Activated CD8-positive, alpha-beta T cell treated with anti-CD3 and anti-CD28 coated beads, Interleukin-2, amount 10 ng/mL, durations not matched to agents 7 days and 5 days (primary cell): ENCODE results near the gene UROC1. TPM values are rescaled to one million over a fixed set of nuclear protein-coding genes. Genes with fewer than 3 reads are reported as not detected.

Experiments used
- ATAC-seq: fragments of 150-1000 bp; cut with Tn5 transposase; one replicate; pipeline ENCODE4 v1.10.0; 2021; ENCODE audit warnings: moderate library complexity
- CTCF ChIA-PET: fragments of 350-600 bp; sonication (Branson Sonifier 250); formaldehyde crosslinking; loops from one replicate; lab custom pipeline; 2021; ENCODE audit warnings: antibody characterized with exemption; lab: Charles Lee
- POLR2A ChIA-PET: fragments of 350-600 bp; sonication (Branson Sonifier 250); formaldehyde crosslinking; loops from one replicate; lab custom pipeline; 2021; ENCODE audit warnings: antibody characterized with exemption; lab: Charles Lee
- DNase-seq: peaks from one replicate; pipeline ENCODE4 v3.0.0-alpha.2; 2020
- H3K27ac Mint-ChIP-seq: one replicate; pipeline ENCODE4 v1.8.0; 2021; ENCODE audit warnings: mild to moderate bottlenecking, mixed read lengths
- H3K27me3 Mint-ChIP-seq: one replicate; pipeline ENCODE4 v1.8.0; 2021; ENCODE audit warnings: low read depth, mixed read lengths
- H3K36me3 Mint-ChIP-seq: one replicate; pipeline ENCODE4 v1.8.0; 2021; ENCODE audit warnings: low read depth, mixed read lengths
- H3K4me1 Mint-ChIP-seq: one replicate; pipeline ENCODE4 v1.8.0; 2021; ENCODE audit warnings: low read depth, mixed read lengths
- H3K4me3 Mint-ChIP-seq: one replicate; pipeline ENCODE4 v1.8.0; 2021; ENCODE audit warnings: mild to moderate bottlenecking, mixed read lengths
- H3K9me3 Mint-ChIP-seq: one replicate; pipeline ENCODE4 v1.8.0; 2022; ENCODE audit warnings: mixed read lengths; ENCODE audit not compliant: insufficient read depth
- total RNA-seq, 2 experiments: library from RNA; stranded (reverse); gene quantifications; one replicate each; pipeline ENCODE4 v1.2.3, GENCODE V29; 2021

The UROC1 gene
- total RNA-seq, 2 experiments from 2014 or later: 0.13 TPM; not detected in 1

DNA sequence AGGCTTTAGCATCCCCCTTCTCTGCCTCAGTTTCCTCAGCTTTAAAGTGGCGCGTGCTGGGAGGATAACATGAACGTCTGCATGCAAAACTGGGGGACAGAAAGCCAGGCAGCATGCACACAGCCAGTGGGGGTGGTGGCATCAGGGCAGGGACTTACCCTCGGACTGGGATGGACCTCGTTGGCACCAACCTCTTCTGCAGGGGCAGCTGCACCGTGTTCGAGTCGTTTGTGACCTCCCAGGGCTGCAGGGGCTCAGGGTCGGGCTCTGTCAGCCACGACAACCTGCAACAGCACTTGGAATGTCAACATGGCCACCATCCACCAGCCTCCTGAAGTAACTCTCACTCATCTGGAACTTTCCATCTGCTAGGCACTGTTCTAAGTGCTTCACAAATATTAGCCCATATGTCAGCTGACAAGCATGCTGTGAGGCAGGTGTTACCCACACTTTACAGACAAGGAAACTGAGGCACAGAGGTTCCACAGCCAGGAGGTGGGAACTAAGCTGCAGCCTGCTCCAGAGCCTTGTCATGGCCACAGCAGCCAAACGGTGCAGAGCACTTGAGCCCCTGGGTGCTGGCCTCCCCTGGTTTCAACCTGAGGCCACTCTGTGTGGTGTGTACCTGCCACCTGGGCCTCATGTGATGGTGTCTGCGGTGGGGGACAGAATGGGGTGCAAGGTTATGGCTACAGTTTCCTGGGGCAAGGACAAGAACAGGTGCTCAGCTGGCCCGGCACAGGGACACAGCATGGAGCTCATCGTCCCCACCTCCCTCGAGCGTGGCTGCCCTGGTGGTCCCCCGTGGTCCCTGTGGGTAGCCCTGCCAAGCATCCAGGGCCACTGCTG lies 34.5 kb upstream of the UROC1 start:
- DNase-seq: no peak
- CTCF ChIA-PET: no interaction called here
- POLR2A ChIA-PET: no interaction called here

DNA sequence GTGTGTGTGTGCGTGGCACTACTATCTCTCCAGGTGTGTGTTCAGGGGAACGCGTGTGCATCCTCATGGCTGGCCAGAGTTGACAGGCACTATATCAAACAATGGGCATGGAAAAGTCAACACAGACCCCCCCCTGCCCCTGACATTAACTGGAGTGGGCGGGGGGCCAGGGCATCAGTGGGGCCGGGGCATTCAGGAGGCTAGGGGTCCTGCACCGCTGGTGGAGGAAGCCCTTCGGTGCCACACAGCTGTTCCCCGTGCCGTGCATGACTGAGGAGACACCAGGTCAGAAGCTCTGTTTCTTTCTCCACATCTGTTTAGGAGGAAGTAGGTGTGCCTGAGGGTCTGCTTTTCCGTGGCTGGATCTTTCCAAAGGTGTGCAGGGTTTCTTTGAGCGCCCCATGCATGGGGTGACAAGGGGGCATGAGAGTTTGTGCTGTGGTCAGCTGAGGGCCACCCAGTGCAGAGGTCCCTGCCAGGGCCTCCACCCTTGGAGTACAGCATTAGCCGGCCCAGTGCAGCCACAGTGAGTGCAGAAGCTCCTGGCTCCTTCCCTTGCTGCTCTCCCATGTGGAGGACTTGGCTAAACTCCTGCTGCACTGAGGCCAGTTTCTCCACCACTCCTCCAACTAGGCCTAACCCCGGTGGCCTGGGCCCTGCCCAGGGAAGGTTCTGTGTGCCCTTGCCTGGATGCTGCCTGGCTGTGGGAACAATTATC lies 33.7 kb upstream of the UROC1 start:
- H3K27me3 Mint-ChIP-seq: peaks cover 3% of the 10 kb centered on the region
- ATAC-seq: no peak
- H3K4me1 Mint-ChIP-seq: no peaks in the 10 kb centered on the region

More for the DNA sequence above, 34.5 kb upstream of the UROC1 start:
- H3K4me1 Mint-ChIP-seq: no peaks in the 10 kb centered on the region
- no peak for ATAC-seq
- peaks cover 3% of the 10 kb centered on the region for H3K27me3 Mint-ChIP-seq
- no peaks in the 10 kb centered on the region for H3K9me3 Mint-ChIP-seq
- H3K4me3 Mint-ChIP-seq: no peak overlapping the region
- no peak overlapping the region for H3K27ac Mint-ChIP-seq
- H3K36me3 Mint-ChIP-seq: no peaks in the 10 kb centered on the region

DNA sequence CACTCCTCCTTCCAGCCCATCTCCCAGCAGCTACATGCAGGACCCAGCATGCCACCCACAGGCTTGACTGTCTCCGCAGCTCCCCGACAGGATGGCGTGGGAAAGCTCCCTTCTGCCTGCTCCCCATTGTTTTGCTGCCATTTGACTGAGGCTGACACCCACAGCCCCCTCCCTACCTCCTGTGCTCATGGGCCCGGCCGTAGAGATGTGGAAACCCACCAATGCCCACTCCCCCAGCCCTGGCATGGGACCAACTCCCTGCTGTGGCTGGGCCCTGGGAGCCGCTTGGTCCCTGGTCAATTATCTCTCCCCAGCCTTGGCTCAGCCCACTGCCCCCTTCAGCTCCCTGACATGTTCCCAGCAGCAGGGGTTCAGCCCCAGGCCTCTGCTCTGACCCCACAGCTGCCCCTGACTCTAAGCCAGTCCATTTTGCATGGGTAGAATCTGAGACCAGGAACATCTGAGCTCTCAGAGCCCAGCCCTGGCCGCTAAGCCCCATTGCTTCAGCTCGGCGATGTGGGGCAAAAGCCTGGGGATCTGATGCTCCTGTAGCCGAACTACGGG lies 33.0 kb upstream of the UROC1 start:
- no peak overlapping the region for H3K27ac Mint-ChIP-seq
- no peaks in the 10 kb centered on the region for H3K4me1 Mint-ChIP-seq
- CTCF ChIA-PET: no interaction called here
- no peaks in the 10 kb centered on the region for H3K9me3 Mint-ChIP-seq
- no peak overlapping the region for H3K4me3 Mint-ChIP-seq
- H3K36me3 Mint-ChIP-seq: no peaks in the 10 kb centered on the region
- H3K27me3 Mint-ChIP-seq: peaks cover 3% of the 10 kb centered on the region
- POLR2A ChIA-PET: no interaction called here
- DNase-seq (no peak), ATAC-seq (no peak)

More for the DNA sequence above, 33.7 kb upstream of the UROC1 start:
- POLR2A ChIA-PET: no interaction called here
- H3K9me3 Mint-ChIP-seq: no peaks in the 10 kb centered on the region
- no peaks in the 10 kb centered on the region for H3K36me3 Mint-ChIP-seq
- DNase-seq: peak; percentile 13
- no peak overlapping the region for H3K27ac Mint-ChIP-seq
- CTCF ChIA-PET: no interaction called here
- no peak overlapping the region for H3K4me3 Mint-ChIP-seq

DNA sequence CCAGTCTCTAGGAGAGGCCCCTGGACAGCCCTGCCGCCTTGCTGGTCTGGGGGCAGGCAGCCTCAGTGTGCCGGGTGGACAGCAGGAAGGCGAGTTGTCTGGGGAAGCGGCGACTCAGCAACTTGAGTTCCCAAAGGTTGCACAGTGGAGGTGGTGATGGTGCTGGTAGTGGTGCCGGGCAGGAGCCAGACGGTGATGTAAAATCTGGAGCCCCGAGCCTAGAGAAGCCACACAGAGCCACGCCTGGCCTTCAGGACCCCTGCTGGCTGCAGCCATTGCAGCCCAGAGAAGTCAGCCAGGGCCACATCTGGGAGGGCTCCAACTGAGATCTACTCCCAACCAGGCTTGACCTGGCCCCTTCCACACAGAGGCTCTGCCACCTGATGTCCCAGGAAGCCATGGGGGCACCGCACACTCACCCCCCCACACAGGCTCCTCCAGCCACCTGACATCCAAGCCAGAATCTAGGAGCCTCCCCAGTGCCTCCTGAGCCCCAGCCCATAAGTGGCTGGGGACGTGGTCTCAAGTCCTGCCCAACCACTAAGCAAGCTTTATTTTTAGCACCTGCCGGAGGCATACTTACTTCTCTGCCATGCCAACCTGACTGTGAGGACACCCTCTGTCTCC lies 32.4 kb upstream of the UROC1 start:
- no peaks in the 10 kb centered on the region for H3K9me3 Mint-ChIP-seq
- H3K4me1 Mint-ChIP-seq: no peaks in the 10 kb centered on the region
- peaks cover 3% of the 10 kb centered on the region for H3K27me3 Mint-ChIP-seq
- no peak overlapping the region for H3K27ac Mint-ChIP-seq
- H3K36me3 Mint-ChIP-seq: no peaks in the 10 kb centered on the region
- ATAC-seq (no peak), DNase-seq (no peak)
- no peak overlapping the region for H3K4me3 Mint-ChIP-seq
- ChIA-PET CTCF (interaction anchor here (0.9 kb wide), 1 partner anchor 62 kb away, joined by 3 read pairs; no protein-coding TSS in a partner anchor), POLR2A (no interaction called here)

DNA sequence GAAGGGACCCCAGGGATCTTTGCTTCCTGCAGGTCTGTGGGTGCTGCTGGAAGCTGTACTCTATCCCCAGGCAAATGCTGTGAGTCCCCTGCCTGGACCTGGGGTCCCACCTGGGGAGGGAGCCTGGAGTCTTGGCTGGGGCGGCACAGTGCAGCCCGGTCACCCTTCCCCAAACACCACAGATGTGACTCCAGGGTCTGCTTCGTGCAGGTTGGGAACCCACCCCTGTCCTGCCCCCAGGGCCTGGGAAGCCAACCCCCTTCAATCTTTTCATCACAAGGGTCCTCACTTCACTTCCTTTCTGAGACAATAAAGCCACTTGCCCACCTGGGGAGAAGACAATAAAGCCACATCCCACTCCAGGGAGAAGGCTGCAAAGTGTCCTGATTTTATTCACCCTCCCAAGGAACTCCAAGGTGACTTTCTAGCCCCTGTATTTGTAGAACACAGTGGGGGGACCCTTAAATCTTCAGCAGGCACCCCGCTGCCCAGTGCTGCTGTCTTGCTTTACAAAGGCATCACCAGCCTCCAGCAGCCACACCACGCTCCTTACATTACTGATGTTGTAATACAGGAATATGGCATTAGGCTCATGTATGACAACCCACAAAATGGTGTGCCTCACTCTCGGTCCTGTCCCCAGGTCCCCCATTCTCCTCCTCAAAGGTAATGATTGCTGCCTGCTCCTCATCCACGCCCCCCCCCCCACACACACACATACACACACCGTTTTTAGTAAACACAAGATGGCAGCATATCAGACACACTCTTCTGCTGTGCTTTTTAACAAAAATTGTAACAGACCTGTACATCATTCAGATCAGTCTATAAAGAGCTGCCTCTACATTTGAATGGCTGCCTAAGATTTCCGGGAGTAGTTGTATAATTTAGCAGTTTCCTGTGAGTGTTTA lies 31.2 kb upstream of the UROC1 start:
- H3K4me3 Mint-ChIP-seq: no peak overlapping the region
- DNase-seq (no peak), ATAC-seq (no peak)
- no peak overlapping the region for H3K27ac Mint-ChIP-seq
- no peaks in the 10 kb centered on the region for H3K36me3 Mint-ChIP-seq
- peaks cover 3% of the 10 kb centered on the region for H3K27me3 Mint-ChIP-seq
- H3K4me1 Mint-ChIP-seq: no peaks in the 10 kb centered on the region
- POLR2A ChIA-PET: no interaction called here
- CTCF ChIA-PET: interaction anchor here (0.9 kb wide), 1 partner anchor 64 kb away, joined by 3 read pairs; no protein-coding TSS in a partner anchor
- H3K9me3 Mint-ChIP-seq: no peaks in the 10 kb centered on the region

DNA sequence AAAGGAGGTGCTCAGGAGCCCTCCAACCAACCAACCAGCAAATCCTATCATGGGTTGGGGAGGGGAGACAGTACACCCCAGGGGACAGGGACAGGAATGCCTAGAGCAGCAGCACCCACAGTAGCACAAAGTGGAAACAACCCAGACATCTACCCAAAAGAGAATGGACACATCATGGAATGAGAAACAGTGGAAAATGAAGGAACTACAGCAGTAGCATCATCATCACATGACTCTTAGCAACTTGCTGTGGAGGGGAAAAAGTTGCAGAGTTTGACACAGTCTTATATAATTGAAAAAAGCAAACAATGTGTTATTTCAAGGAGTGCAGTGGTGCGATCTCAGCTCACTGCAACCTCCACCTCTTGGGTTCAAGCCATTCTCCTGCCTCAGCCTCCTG lies 30.1 kb upstream of the UROC1 start:
- CTCF ChIA-PET: no interaction called here
- no peak for ATAC-seq

DNA sequence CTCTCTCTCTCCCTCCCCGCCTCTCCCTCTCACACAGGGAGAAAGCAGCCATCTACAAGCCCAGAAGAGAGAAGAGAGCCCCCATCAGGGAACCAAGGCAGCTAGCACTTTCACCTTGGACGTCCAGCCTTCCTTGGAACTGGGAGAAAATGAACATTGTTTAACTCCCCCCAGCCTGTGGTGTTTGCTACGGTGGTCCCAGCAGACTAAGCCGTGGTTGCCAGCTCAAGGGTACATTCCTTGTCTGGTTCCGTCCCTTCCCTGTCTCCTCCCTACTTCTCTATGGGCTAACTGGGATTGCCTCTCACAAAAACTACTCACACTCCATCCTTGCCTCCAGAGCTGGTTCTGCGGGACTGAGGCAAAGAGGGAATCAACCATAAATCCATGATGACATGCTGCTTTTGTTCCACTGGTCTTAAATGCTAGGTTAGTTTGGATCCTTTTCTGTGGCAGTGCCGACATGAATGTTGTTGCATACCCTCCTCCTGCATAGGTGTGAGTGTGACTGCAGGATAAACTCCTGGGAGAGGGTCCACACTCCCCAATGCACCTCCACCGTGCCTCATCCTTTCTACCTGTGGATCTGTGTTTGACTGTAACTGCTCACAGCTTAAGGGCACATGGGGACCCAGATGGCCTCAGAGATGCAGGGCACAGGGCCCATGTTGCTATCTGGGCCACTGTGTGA lies 29.1 kb upstream of the UROC1 start:
- H3K4me3 Mint-ChIP-seq: no peak overlapping the region
- DNase-seq (no peak), ATAC-seq (no peak)
- peaks cover 3% of the 10 kb centered on the region for H3K27me3 Mint-ChIP-seq
- CTCF ChIA-PET: no interaction called here
- H3K4me1 Mint-ChIP-seq: no peaks in the 10 kb centered on the region
- no peaks in the 10 kb centered on the region for H3K36me3 Mint-ChIP-seq
- POLR2A ChIA-PET: no interaction called here
- no peak overlapping the region for H3K27ac Mint-ChIP-seq
- H3K9me3 Mint-ChIP-seq: no peaks in the 10 kb centered on the region

More for the DNA sequence above, 30.1 kb upstream of the UROC1 start:
- POLR2A ChIA-PET: no interaction called here
- H3K4me1 Mint-ChIP-seq: no peaks in the 10 kb centered on the region
- H3K36me3 Mint-ChIP-seq: no peaks in the 10 kb centered on the region
- H3K27me3 Mint-ChIP-seq: peaks cover 3% of the 10 kb centered on the region
- H3K4me3 Mint-ChIP-seq: no peak overlapping the region
- H3K27ac Mint-ChIP-seq: no peak overlapping the region
- no peak for DNase-seq
- H3K9me3 Mint-ChIP-seq: no peaks in the 10 kb centered on the region

DNA sequence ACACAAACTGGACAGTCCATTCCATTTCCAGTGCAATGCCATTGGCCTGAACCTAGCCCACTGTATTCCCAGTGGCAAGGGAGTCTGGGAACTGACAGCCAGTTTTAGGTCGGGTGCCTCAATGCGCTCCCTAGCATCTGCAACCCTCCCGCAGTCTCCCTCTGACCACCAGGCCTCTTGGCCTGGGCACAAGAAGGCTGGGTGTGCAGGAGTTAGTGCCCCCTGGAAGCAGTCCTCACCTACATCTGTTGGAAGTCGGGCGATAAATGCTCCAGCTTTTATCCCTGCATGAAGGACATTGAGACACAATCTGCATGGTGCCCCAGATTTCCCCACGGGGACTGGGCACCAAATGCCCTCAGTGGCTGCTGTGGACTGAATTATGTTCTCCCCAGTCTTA lies 28.4 kb upstream of the UROC1 start:
- no peak for ATAC-seq
- no peak for DNase-seq
- Mint-ChIP-seq H3K36me3 (no peaks in the 10 kb centered on the region), H3K4me1 (no peaks in the 10 kb centered on the region), H3K9me3 (no peaks in the 10 kb centered on the region), H3K4me3 (no peak overlapping the region), H3K27ac (no peak overlapping the region), H3K27me3 (peaks cover 3% of the 10 kb centered on the region)
- ChIA-PET CTCF (no interaction called here), POLR2A (no interaction called here)

DNA sequence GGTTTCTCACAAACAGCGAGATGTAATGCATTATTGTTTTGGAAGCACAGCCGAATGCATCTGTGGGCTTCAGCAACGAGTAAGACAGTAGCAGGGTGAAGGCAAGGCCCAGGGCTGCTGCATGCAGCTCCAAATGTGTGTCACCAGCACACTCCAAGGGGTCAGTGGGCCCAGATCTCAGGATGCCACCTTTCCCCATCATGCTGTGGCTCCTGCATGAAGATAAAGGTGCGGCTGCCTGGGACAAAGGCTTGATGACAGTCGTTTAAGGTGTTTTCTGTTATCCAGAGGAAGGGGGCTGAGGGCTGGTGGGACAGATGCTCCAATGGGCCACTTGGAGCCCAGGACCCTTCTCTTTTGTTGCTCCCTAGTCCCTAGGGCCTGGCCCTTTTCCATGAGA lies 28.0 kb upstream of the UROC1 start:
- ATAC-seq (no peak), DNase-seq (no peak)
- ChIA-PET CTCF (interaction anchor here (2.4 kb wide), 1 partner anchor 23 kb away, joined by 9 read pairs; the partner anchor contains the start of gene CHST13), POLR2A (no interaction called here)
- Mint-ChIP-seq H3K36me3 (no peaks in the 10 kb centered on the region), H3K27ac (no peak overlapping the region), H3K9me3 (no peaks in the 10 kb centered on the region), H3K4me3 (no peak overlapping the region), H3K4me1 (no peaks in the 10 kb centered on the region), H3K27me3 (peaks cover 3% of the 10 kb centered on the region)

DNA sequence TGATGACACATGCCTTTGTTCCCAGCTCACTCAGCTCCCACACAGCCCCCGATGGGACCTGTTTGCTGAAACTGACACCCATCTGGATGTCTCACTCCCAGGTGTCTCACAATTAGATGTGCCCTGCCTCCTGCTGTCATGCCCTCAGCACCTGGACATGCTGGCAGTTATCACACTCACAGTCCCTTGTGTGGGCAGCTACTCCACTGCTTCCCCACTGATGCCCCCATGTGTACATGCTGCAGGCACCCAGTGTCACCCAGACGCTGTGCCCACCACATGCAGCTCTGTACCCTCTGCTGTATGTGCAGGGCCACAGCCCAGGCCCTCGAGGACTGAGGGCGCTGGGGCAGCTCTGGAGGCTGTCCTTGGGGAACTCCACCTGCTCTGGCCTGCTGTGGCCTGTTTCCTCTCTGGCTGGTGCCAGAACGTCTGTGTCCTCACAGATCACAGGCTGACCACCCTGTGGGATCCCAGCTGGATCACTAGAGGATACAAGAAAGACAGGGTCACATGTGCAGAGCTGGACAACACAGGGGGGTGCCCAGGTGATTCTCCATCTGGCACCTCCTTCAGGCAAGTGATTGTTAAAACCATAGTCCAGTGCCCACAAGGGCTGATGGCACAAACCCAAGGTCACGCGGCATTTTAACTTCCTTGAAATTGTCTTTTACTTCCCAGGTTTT lies 27.2 kb upstream of the UROC1 start:
- no peaks in the 10 kb centered on the region for H3K4me1 Mint-ChIP-seq
- H3K9me3 Mint-ChIP-seq: no peaks in the 10 kb centered on the region
- ChIA-PET CTCF (interaction anchor here (2.4 kb wide), 1 partner anchor 22 kb away, joined by 9 read pairs; the partner anchor contains the start of gene CHST13), POLR2A (no interaction called here)
- H3K27ac Mint-ChIP-seq: no peak overlapping the region
- H3K4me3 Mint-ChIP-seq: no peak overlapping the region
- no peaks in the 10 kb centered on the region for H3K36me3 Mint-ChIP-seq
- H3K27me3 Mint-ChIP-seq: peaks cover 9% of the 10 kb centered on the region
- ATAC-seq: no peak
- DNase-seq: no peak
